ENCODE data around the gene CHD9.
A peak's percentile ranks its signal among the peaks of the same experiment; 100 is the strongest.

CHD9 gene

DNA sequence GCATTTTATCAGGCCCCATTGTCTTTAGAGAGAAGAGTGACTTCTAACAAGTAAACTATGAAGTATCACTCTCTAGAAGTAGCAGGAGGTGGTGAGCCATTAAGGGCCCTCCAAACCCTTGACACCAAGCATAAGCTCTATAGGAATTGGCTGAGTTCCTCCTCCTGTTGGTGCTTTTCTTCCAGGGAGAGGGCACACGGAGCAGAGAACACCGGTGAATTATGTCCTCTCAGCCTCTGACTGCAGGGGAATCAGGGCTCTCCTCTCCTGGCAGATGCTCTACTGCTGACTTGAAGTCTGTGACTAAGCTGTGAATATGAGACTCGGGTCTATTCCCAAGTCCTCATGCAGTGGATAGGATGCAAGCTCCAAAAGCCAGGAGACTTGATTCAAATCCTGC lies 32.3 kb downstream of the CHD9 start:
- H3K27ac ChIP-seq, result no peak overlapping the region
- TF ChIP-seq, protein P1, sequence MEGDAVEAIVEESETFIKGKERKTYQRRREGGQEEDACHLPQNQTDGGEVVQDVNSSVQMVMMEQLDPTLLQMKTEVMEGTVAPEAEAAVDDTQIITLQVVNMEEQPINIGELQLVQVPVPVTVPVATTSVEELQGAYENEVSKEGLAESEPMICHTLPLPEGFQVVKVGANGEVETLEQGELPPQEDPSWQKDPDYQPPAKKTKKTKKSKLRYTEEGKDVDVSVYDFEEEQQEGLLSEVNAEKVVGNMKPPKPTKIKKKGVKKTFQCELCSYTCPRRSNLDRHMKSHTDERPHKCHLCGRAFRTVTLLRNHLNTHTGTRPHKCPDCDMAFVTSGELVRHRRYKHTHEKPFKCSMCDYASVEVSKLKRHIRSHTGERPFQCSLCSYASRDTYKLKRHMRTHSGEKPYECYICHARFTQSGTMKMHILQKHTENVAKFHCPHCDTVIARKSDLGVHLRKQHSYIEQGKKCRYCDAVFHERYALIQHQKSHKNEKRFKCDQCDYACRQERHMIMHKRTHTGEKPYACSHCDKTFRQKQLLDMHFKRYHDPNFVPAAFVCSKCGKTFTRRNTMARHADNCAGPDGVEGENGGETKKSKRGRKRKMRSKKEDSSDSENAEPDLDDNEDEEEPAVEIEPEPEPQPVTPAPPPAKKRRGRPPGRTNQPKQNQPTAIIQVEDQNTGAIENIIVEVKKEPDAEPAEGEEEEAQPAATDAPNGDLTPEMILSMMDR (conservative IDR thresholded peaks at IDR 0.05), result no peak
- no peak for TF ChIP-seq ZFX (IDR thresholded peaks at IDR 0.05)

DNA sequence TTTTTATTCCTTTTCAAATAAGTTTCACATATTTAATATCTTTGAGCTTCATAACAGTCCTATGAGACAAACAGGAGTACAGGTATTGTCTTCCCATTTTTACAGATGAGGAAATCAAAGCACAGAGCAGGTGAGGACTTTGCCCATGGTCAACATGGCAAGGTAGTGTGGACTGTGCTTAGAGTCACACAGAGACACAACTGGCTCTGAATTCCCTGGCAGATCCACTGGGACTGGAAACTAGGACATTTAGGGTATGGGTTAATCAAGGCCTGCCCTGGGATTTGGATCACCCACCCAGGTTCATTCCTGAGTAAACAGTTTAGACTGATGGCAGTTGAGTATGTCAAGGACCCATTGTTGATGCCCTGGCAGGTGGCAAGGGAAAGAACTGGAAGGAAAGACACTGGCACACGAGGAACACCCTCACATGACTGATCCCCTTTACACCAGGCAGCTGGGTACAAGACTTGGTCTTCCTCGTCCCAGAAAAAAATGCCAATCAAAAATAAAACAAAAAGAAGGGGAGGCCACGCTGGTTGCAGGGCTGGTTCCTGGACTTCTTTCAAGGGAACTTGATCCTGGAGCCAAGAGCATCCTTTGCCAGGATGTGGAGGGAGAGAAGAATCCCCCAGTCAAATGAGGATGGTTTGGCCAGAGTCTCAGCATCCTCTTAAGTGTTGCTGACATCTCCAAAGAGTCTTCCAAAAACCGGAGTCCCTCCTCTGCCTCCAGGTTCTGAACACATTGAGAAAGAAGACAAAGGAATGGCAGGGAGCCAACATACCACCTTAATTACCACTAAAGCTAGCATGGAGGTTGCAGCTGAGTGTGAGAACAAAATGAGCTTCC lies 34.9 kb downstream of the CHD9 start:
- peak overlapping the region; percentile 63 for H3K27ac ChIP-seq
- TF ChIP-seq ZFX (IDR thresholded peaks at IDR 0.05), result no peak
- TF ChIP-seq, protein P1 (conservative IDR thresholded peaks at IDR 0.05), result no peak

DNA sequence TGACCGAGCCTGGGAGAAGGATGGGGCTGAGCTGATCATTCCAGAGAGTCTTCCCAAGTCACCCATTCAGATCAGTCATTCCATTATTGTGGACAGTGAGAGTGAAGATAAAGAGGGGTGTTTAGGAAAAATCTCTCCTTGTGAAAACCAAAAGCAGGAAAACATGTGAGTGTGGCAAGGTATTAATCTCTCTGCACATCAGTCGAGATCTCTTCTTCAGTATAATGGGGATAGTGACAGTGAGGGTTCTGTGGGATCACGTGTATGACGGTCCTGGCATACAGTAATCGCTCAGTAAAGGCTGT lies 35.4 kb downstream of the CHD9 start:
- peak overlapping the region; percentile 63 for H3K27ac ChIP-seq
- no peak for TF ChIP-seq ZFX (IDR thresholded peaks at IDR 0.05)

DNA sequence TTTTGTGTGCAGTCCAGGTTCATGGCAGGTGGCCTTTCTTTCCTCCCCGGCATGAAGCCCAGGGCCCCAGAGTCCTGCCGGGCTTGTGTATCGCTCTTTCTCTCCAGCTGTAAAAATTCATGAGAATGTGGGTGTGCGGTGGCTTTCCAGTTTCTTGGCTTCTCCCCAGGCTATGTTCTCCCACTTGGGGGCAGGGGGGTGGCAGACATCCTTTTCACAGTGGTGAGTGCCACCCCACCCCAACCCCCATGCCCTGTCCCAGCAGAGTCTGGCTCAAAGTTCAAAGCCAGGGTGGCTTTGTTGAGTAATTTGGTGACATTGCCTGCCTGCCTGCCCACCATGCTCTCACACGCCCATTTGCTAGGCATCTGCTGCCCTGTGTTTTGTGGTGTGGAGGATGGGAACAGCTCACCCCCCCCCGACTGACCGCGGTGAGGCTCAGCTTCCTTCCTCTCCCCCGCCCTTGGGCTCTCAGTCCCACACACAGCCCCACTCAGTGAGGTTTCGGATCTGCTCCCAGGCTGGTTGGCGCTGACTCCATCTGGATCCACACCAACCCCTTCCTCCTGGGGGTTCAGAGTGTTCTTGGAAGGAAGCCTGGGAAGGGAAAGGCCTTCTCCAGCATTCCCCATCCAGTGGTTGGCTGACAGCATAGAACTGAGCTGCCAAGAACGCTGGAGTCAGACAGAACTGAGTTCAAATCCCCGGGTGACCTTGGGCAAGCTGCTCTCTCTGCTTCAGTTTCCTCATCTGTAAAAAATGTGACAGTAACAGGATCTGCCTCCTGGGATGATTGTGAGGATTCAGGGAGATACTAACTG lies 36.0 kb downstream of the CHD9 start:
- peak overlapping the region; percentile 63 for H3K27ac ChIP-seq
- TF ChIP-seq, protein P1 (conservative IDR thresholded peaks at IDR 0.05), result no peak
- no peak for TF ChIP-seq ZFX (IDR thresholded peaks at IDR 0.05)

DNA sequence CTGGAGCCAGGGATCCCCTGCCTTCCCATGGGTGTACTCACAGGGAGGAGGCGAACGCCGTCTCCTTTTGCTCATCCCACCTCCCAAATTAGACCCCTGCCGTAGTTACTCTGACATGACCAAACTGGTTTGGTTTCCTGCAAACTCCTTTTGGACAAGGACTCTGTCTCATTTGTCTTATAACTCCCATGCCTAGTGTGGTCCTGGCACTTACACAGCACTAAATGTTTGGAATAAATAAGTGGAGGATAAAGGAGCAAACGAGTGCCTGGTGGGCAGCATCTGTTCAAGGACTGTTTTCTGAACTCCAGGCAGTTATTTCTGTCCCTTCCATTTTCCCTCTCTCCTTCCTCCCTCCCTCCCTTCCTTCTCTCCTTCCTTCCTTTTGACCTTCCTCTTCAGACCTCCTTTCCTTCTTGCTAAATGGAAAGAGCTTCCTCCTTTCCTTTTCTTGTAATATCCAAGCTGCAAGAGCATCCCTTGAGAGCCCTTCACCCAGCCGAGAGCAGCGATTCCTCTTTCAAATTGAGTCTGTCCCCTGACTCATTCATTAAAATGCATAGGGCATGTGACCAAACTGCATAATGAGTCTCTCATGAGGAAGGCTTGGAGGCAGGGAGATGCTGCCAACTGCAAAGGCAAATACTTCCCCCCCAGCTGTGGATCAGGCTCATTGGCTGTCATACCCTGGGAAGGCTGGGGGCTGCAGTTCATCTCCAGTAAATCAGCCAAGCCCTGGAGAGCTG lies 36.8 kb downstream of the CHD9 start:
- H3K27ac ChIP-seq, result peak overlapping the region; percentile 63
- TF ChIP-seq, protein P1 (conservative IDR thresholded peaks at IDR 0.05), result no peak
- no peak for TF ChIP-seq ZFX (IDR thresholded peaks at IDR 0.05)

DNA sequence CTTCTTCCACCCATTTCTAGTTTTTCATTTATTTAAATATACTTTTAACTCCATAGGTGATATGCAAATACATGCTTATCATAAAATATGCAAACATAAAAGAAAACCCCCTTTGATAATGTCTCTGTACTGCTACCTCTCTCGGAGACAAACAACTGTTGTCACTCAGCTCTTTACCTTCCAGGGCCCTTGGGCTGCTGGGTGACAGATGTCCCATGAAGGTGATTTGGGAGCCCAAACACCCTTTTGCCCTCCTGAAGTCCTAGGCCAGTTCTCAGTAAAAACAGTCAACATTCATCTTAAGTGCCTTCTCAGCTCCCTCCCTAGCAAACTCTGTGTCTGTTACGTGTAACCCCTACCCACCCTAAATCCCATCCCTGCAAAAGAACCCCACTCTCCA lies 37.5 kb downstream of the CHD9 start:
- peak overlapping the region; percentile 63; the same call in 1 of the 2 replicates for H3K27ac ChIP-seq

DNA sequence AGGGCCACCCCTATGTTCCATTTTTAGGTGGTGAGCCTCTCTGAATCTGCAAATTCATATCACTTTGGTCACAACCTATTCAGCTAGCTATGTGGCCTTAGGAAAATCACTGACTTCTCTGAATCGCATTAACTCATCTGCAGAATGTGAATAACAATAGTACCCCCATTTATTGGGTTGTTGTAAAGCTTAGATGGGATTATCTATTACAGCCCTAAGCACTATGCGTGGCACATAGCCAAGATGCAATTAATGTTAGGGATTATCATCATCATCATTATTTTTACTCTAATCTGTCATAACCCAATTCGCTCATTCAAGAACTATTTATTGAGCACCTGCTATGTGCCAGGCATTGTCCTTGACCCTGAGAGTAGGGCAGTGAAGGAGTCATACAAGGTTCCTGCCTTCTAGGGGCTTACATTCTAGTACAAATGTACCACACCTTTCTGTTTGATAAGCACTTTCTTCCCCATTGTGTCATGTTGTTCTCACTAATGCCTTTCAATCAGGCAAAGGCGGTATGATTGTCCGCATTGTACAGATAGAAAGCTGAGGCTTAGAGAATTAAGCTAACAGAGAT lies 38.5 kb downstream of the CHD9 start:
- TF ChIP-seq, protein P1 (conservative IDR thresholded peaks at IDR 0.05), result no peak
- no peak for TF ChIP-seq ZFX (IDR thresholded peaks at IDR 0.05)
- H3K27ac ChIP-seq, result peak overlapping the region; percentile 85

More for the DNA sequence above, 37.5 kb downstream of the CHD9 start:
- TF ChIP-seq, protein P1 (conservative IDR thresholded peaks at IDR 0.05), result no peak
- TF ChIP-seq ZFX (IDR thresholded peaks at IDR 0.05), result no peak

All from C4-2B (cell line).